SK-N-MC (cell line): ENCODE data around the gene TMEM37.

ENCODE experiments used
- DNase-seq: peaks from one replicate; pipeline ENCODE4 v3.0.0-alpha.2; 2011; ENCODE audit warnings: low read depth, low spot score
- H3K27ac ChIP-seq: fragments of 200-600 bp; sonication (generic); 2 replicates; pipeline ENCODE4 v1.5.1; 2016; ENCODE audit warnings: mixed run types
- H3K36me3 ChIP-seq: fragments of 200-600 bp; sonication (generic); 2 replicates; pipeline ENCODE4 v1.6.1; 2017; ENCODE audit warnings: antibody characterized with exemption, low read length, mixed read lengths; ENCODE audit not compliant: insufficient read depth
- H3K4me3 ChIP-seq: fragments of 200-600 bp; sonication (generic); 2 replicates; pipeline ENCODE4 v1.5.1; 2016
- H3K9ac ChIP-seq: fragments of 200-600 bp; sonication (generic); 2 replicates; pipeline ENCODE4 v1.8.0; 2017; ENCODE audit warnings: mixed run types, mixed read lengths; ENCODE audit not compliant: insufficient read length
- H3K9me3 ChIP-seq: fragments of 200-600 bp; sonication (generic); 2 replicates; pipeline ENCODE4 v1.6.1; 2017; ENCODE audit warnings: low read depth, mild to moderate bottlenecking, antibody characterized with exemption, low read length, moderate library complexity, mixed read lengths
- EZH2 ChIP-seq: fragments of 200-600 bp; sonication (generic); IDR thresholded peaks from one replicate; pipeline ENCODE4 v1.6.1; 2017; ENCODE audit warnings: antibody characterized with exemption
- FOXP2 ChIP-seq: optimal IDR thresholded peaks from 2 replicates; pipeline ENCODE3; 2011; ENCODE audit warnings: mild to moderate bottlenecking, moderate library complexity; ENCODE audit not compliant: insufficient read depth; ENCODE audit errors: extremely low read length, control extremely low read depth
- POLR2AphosphoS5 ChIP-seq: IDR thresholded peaks from 2 replicates; pipeline ENCODE4 v1.6.1; 2012; ENCODE audit warnings: mild to moderate bottlenecking, low read depth, low read length, borderline replicate concordance

TMEM37 gene

GRCh38 chr2:119423108-119423444 is 8.6 kb upstream of the TMEM37 start:
- no peak overlapping the region for H3K27ac ChIP-seq
- no peak overlapping the region for H3K9ac ChIP-seq
- no peaks in the 10 kb centered on the region for H3K36me3 ChIP-seq
- no peak for DNase-seq
- H3K9me3 ChIP-seq = no peaks in the 10 kb centered on the region
- no peak for TF ChIP-seq EZH2
- H3K4me3 ChIP-seq = no peak overlapping the region

GRCh38 chr2:119423811-119424210 is 7.8 kb upstream of the TMEM37 start:
- Histone ChIP-seq H3K27ac (no peak overlapping the region), H3K9me3 (no peaks in the 10 kb centered on the region), H3K36me3 (no peaks in the 10 kb centered on the region), H3K4me3 (no peak overlapping the region), H3K9ac (no peak overlapping the region)
- DNase-seq = no peak
- TF ChIP-seq POLR2AphosphoS5 (no peak), FOXP2 (no peak), EZH2 (no peak)

DNA sequence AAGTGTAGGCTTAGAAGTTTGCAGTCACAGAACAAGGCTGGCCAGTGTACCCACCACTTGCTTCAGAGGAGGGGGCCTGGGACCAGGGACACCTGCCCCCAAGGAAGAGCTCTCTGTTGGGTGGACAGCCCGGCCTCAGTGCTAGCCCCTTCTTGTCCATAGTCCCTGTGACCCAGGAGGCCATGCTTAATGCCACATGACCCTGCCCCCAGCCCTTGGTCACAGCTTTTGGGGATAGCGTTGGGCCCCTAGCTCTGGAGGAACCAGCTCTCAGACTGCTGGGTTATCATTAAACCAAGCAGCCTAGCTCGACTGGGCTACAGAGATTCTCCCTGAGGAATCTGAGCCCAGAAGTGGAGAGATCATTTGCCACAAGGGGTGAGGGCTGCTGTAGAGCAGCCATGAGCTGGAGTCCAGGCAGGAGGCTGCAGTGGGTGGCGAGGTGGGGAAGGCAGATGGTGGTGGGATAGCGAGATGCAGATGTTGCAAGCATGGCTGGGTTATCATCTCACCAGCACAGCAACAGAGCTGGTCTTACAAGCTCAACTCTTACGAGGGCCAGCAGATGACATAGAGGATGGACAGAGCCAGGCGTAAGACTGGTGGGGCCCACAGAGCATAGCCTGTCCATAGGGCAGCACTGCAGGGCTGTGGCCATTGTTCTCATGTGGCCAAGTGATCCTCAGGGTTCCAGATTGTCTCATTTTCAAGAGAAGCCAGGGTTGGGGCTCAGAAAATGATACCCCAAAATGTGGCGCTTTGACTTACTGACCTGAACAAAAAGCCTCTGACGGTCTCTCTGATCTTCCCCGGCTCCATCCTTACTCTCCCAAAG is 7.2 kb upstream of the TMEM37 start:
- TF ChIP-seq EZH2 (no peak), POLR2AphosphoS5 (no peak), FOXP2 (no peak)

DNA sequence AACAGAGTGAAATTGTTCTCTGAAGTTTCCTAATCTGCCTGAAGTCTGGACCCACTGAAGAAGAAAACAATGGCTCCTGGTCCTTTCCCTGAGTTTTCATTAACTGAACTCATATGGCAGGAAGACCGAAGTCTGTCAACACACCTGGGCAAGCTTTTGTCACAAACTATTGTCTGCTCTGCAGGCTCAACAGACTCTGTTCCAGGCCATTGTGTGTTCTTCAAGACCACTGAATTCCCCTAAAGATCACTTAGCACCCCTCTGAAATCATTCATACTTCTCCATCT is 6.6 kb upstream of the TMEM37 start:
- no peak for TF ChIP-seq EZH2
- TF ChIP-seq FOXP2 = no peak
- TF ChIP-seq POLR2AphosphoS5 = no peak
- Histone ChIP-seq H3K9ac (no peak overlapping the region), H3K4me3 (no peak overlapping the region), H3K36me3 (no peaks in the 10 kb centered on the region), H3K9me3 (no peaks in the 10 kb centered on the region), H3K27ac (no peak overlapping the region)
- DNase-seq = no peak

More for the DNA sequence above, 7.2 kb upstream of the TMEM37 start:
- no peak overlapping the region for H3K9ac ChIP-seq
- no peaks in the 10 kb centered on the region for H3K9me3 ChIP-seq
- H3K27ac ChIP-seq = no peak overlapping the region
- no peaks in the 10 kb centered on the region for H3K36me3 ChIP-seq
- H3K4me3 ChIP-seq = no peak overlapping the region
- no peak for DNase-seq

DNA sequence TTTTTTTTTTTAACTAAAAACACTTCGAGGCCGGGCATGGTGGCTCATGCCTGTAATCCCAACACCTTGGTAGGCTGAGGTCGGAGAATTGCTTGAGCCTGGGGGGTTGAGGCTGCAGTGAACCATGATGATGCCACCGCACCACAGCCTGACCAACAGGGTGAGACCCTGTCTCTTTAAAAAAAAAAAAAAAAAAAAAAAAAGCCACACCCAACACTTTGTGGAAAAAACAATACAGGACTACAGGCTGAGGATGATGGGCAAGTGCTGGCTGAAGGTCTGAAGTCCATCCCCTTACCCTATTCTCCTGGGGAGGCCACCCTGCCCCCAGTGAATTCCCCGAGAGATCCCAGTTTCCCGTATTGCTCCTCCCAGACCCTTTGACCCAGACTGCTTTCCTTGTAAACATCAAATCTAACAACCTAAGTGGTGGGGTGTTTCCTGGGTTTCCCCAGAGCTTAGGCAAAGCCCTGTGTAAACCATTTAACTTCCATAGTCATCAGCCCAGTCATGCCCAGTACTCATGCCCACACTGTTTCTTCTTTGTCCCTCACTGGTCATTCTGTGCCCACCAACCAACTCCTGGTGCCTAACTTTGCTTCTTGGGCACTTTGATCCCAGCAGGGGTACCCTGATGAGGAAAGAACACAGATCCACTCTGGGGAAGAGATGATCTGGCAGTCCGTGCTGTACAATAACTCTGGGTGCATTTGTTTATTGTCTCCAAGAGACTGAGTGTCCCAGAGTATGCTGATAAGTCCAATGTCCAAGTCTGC is 5.8 kb upstream of the TMEM37 start:
- H3K27ac ChIP-seq = no peak overlapping the region
- no peak overlapping the region for H3K4me3 ChIP-seq
- DNase-seq = no peak
- TF ChIP-seq POLR2AphosphoS5 (no peak), EZH2 (no peak), FOXP2 (no peak)
- no peaks in the 10 kb centered on the region for H3K9me3 ChIP-seq
- H3K9ac ChIP-seq = no peak overlapping the region
- H3K36me3 ChIP-seq = no peaks in the 10 kb centered on the region

GRCh38 chr2:119426396-119426675 is 5.3 kb upstream of the TMEM37 start:
- no peak for TF ChIP-seq POLR2AphosphoS5
- TF ChIP-seq FOXP2 = no peak
- no peak for TF ChIP-seq EZH2
- no peak for DNase-seq
- Histone ChIP-seq H3K9me3 (no peaks in the 10 kb centered on the region), H3K36me3 (no peaks in the 10 kb centered on the region), H3K27ac (no peak overlapping the region), H3K9ac (no peak overlapping the region), H3K4me3 (no peak overlapping the region)

DNA sequence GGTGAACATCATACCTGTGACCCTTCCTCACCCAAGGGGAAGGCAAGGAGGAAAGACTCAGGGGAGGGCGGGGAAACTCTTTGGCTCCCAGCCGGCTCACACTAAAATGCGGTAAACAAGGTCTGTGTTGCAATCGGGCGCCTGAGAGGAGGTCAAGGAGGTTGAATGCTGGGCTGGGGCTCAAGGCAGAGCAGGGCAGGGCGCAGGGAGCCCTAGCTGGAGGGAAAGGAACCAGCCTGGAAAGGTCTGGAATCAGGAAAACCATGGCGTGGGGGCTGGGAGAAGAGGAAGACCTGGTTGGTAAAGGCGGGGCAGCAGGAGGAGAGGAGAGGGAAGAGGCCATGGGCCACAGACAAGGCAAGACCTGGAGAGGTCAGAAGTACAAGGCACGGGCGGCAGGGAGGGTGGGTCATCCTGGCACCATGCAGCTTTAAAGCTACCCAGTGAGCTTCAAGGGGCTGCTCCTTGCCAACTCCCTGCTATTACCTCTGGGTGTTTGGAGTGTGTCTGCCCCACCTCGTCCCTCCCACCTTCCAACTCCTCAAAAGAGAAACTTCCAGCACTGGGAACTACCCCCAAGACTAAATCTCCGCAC is 4.8 kb upstream of the TMEM37 start:
- H3K27ac ChIP-seq = no peak overlapping the region
- TF ChIP-seq POLR2AphosphoS5 (no peak), EZH2 (no peak), FOXP2 (no peak)
- H3K9me3 ChIP-seq = no peaks in the 10 kb centered on the region
- H3K9ac ChIP-seq = no peak overlapping the region
- no peaks in the 10 kb centered on the region for H3K36me3 ChIP-seq
- no peak overlapping the region for H3K4me3 ChIP-seq
- DNase-seq = no peak

DNA sequence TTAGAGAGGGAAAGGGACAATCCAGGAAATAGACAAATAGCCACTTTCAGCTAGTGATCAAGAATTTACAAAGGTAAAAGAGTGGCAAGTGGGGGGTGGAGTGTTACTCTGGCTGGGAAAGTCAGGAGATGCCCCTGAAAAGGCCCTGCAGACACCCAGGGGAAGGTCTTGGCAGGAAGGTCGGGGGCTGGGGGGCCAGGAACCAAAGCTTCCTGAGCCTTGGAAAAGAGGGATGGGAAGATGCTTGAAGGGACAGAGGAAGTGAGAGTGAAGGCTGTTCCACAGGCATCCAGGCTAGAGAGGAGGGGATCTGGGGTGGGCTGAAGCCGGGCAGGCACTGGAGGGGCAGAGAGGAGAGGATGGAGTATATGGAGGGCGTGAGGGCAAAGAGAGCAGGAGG is 3.9 kb upstream of the TMEM37 start:
- H3K9ac ChIP-seq = no peak overlapping the region

DNA sequence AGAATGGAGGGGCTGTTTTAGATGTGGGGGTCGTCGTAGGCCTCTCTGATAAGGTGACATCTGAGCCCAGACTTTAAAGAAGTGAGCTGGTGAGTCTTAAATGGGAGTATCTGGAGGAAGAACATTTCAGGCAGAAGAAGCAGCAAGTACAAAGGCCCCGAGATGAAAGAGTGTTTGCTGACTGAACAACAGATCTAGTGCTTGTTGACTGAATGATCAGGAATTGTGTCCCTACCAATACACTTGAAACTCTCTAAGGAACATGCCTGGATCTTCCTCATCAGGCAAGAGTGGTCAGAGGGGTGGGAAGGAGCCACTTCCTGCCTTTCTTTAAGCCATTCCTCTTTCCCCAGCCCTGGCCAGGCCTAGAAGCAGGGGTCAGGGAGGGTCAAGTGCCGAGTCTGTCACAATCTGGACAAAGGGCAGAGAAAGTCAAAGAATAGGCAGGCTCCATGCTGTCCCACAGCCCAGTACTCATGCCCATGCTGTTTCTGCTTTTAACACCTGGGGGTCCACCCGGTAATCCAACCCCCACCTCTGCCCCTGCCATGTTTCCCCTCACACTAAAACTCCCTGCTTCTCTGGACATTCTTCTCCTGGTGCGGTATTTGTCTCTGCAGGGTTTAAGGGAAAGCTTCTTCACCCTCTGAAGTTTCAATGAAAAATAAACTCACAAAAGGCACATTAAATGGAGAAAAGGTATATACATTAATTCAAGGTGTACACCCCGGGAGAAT is 3.0 kb upstream of the TMEM37 start:
- Histone ChIP-seq H3K9ac (no peak overlapping the region), H3K9me3 (no peaks in the 10 kb centered on the region), H3K27ac (no peak overlapping the region), H3K36me3 (no peaks in the 10 kb centered on the region), H3K4me3 (no peak overlapping the region)
- no peak for DNase-seq
- no peak for TF ChIP-seq FOXP2
- no peak for TF ChIP-seq EZH2
- no peak for TF ChIP-seq POLR2AphosphoS5

More for the DNA sequence above, 3.9 kb upstream of the TMEM37 start:
- no peak overlapping the region for H3K27ac ChIP-seq
- TF ChIP-seq EZH2 (no peak), POLR2AphosphoS5 (no peak), FOXP2 (no peak)
- DNase-seq = no peak
- no peaks in the 10 kb centered on the region for H3K9me3 ChIP-seq
- H3K36me3 ChIP-seq = no peaks in the 10 kb centered on the region
- H3K4me3 ChIP-seq = no peak overlapping the region
